ENCODE data around the gene SAXO1. TPM values are rescaled to one million over a fixed set of nuclear protein-coding genes. Genes with fewer than 3 reads are reported as not detected.
"Not testable (repeated sequence)": the region's sequence is repeated elsewhere in the genome, so short reads cannot be mapped to it uniquely, and the experiment has no call there.

SAXO1 gene
- total RNA-seq, 1 donor from 2014 or later = not detected

DNA sequence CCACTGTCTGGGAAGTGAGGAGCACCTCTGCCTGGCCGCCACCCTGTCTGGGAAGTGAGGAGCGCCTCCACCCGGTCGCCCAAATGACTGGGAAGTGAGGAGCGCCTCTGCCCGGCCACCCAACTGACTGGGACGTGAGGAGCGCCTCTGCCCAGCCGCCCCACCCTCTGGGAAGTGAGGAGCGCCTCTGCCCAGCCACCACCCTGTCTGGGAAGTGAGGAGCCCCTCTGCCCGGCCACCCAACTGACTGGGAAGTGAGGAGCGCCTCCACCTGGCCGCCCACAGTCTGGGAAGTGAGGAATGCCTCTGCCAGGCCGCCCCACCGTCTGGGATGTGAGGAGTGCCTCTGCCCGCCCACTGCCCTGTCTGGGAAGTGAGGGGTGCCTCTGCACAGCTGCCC is 32.9 kb downstream of the SAXO1 start:
- Histone ChIP-seq H3K4me3 (no peak overlapping the region), H3K27ac (no peak overlapping the region), H3K4me1 (no peaks in the 10 kb centered on the region), H3K27me3 (no peaks in the 10 kb centered on the region), H3K36me3 (no peaks in the 10 kb centered on the region), H3K9me3 (no peaks in the 10 kb centered on the region)
- intact Hi-C loops (cut with DNase I) = no loop called here
- no peak for DNase-seq (ENCODE audit: extremely low spot score in 2 of 2)
- TF ChIP-seq, protein P1, sequence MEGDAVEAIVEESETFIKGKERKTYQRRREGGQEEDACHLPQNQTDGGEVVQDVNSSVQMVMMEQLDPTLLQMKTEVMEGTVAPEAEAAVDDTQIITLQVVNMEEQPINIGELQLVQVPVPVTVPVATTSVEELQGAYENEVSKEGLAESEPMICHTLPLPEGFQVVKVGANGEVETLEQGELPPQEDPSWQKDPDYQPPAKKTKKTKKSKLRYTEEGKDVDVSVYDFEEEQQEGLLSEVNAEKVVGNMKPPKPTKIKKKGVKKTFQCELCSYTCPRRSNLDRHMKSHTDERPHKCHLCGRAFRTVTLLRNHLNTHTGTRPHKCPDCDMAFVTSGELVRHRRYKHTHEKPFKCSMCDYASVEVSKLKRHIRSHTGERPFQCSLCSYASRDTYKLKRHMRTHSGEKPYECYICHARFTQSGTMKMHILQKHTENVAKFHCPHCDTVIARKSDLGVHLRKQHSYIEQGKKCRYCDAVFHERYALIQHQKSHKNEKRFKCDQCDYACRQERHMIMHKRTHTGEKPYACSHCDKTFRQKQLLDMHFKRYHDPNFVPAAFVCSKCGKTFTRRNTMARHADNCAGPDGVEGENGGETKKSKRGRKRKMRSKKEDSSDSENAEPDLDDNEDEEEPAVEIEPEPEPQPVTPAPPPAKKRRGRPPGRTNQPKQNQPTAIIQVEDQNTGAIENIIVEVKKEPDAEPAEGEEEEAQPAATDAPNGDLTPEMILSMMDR (IDR thresholded peaks at IDR 0.05) = no peak
- no peak for TF ChIP-seq POLR2A (IDR thresholded peaks at IDR 0.05)
- TF ChIP-seq POLR2AphosphoS5 (IDR thresholded peaks at IDR 0.05; ENCODE audit: insufficient read depth in 1 of 2, low read depth in 1 of 2) = no peak

DNA sequence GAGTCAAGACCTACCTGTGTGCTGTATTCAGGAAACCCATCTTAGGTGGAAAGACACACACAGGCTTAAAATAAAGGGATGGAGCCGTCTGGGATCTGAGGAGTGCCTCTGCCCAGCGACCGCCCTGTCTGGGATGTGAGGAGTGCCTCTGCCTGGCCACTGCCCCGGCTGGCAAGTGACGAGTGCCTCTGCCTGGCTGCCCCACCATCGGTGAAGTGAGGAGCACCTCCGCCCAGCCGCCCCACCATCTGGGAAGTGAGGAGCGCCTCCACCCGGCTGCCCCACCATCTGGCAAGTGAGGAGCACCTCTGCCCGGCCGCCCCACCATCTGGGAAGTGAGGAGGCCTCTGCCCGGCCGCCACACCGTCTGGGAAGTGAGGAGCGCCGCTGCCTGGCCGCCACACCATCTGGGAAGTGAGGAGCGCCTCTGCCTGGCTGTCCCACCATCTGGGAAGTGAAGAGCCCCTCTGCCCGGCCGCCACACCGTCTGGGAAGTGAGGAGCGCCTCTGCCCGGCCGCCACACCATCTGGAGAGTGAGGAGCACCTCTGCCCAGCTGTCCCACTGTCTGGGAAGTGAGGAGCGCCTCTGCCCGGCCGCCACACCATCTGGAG is 33.7 kb downstream of the SAXO1 start:
- H3K27me3 ChIP-seq = no peaks in the 10 kb centered on the region
- no peak for DNase-seq (ENCODE audit: extremely low spot score in 2 of 2)
- intact Hi-C loops (cut with DNase I) = no loop called here

DNA sequence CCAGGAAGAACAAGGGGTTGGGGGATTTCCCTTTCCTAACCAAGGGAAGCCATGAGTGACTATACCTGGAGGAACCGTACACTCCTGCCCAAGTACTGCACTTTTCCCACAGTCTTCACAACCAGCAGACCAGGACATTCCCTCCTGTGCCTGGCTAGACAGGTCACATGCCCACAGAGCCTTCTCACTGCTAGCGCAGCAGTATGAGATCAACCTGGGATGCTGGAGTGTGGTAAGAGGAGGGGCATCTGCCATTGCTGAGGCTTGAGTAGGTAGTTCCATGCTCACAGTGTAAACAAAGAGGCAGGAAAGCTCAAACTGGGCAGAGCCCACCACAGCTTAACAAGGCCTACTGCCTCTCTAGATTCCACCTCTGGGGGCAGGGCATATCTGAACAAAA is 35.9 kb downstream of the SAXO1 start:
- H3K27ac ChIP-seq = no peak overlapping the region
- no peak for DNase-seq (ENCODE audit: extremely low spot score in 2 of 2)
- TF ChIP-seq POLR2AphosphoS5 (IDR thresholded peaks at IDR 0.05; ENCODE audit: insufficient read depth in 1 of 2, low read depth in 1 of 2) (no peak), POLR2A (IDR thresholded peaks at IDR 0.05) (no peak)
- TF ChIP-seq, protein P1 (IDR thresholded peaks at IDR 0.05) = no peak

More for the DNA sequence above, 33.7 kb downstream of the SAXO1 start:
- H3K4me1 ChIP-seq = no peaks in the 10 kb centered on the region
- no peaks in the 10 kb centered on the region for H3K9me3 ChIP-seq
- TF ChIP-seq POLR2A (IDR thresholded peaks at IDR 0.05) (no peak), POLR2AphosphoS5 (IDR thresholded peaks at IDR 0.05; ENCODE audit: insufficient read depth in 1 of 2, low read depth in 1 of 2) (no peak)
- TF ChIP-seq, protein P1 (IDR thresholded peaks at IDR 0.05) = no peak
- no peak overlapping the region for H3K4me3 ChIP-seq
- no peak overlapping the region for H3K27ac ChIP-seq
- no peaks in the 10 kb centered on the region for H3K36me3 ChIP-seq

DNA sequence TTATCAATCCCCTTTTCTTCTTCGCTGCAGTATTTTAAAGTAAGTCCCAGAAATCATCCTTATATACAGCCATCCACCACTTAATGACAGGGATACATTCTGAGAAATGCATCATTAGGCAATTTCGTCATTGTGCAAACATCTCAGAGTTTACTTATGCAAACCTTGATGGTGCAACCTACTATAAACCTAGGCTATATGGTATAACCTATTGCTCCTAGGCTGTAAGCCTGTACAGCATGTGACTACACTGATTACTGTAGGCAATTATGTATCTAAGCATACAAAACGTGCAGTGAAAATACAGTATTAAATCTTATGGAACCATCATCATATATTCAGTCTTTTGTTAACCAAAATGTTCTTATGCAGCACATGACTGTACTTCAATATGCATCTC is 36.8 kb downstream of the SAXO1 start:
- no peaks in the 10 kb centered on the region for H3K4me1 ChIP-seq
- no peaks in the 10 kb centered on the region for H3K27me3 ChIP-seq
- DNase-seq (ENCODE audit: extremely low spot score in 2 of 2) = no peak
- TF ChIP-seq POLR2AphosphoS5 (IDR thresholded peaks at IDR 0.05; ENCODE audit: insufficient read depth in 1 of 2, low read depth in 1 of 2) (no peak), POLR2A (IDR thresholded peaks at IDR 0.05) (no peak)
- TF ChIP-seq, protein P1 (IDR thresholded peaks at IDR 0.05) = no peak
- intact Hi-C loops (cut with DNase I) = no loop called here
- no peak overlapping the region for H3K27ac ChIP-seq
- no peaks in the 10 kb centered on the region for H3K36me3 ChIP-seq
- no peak overlapping the region for H3K4me3 ChIP-seq
- H3K9me3 ChIP-seq = no peaks in the 10 kb centered on the region

More for the DNA sequence above, 35.9 kb downstream of the SAXO1 start:
- no peaks in the 10 kb centered on the region for H3K9me3 ChIP-seq
- no peaks in the 10 kb centered on the region for H3K27me3 ChIP-seq
- H3K4me1 ChIP-seq = no peaks in the 10 kb centered on the region
- intact Hi-C loops (cut with DNase I) = no loop called here
- H3K36me3 ChIP-seq = no peaks in the 10 kb centered on the region
- H3K4me3 ChIP-seq = no peak overlapping the region

DNA sequence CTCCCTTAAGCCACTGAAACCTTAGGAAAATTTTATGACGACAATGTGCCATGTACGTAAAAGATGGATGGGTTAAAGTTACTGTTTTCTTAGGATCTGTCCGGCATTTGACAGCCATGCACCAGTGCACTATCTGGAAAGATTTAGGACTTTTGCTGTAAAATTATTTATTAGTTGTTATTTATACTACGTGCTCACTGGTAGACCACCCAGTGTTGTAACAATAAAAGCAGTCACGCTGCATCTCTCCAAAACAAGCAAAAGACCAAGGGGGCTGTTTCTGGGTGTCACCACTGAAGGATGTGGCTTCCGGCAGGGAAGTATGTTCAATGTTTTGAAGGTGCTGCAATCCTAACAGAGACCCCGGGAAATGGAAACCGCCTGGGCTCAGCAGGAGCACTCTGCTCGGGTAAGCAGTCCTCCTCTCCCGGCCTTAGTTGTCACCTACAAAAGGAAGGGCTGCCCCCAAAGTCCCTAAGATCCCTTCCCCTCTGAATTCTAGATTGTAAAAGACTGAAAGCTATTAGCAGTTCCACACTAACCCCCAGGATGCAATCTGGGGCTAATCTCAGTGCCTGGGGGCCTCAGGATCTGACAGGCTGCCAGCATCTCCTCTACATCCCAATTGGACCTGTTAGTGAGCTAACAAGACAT is 38.6 kb downstream of the SAXO1 start:
- H3K27ac ChIP-seq = no peak overlapping the region
- no peaks in the 10 kb centered on the region for H3K4me1 ChIP-seq
- H3K4me3 ChIP-seq = no peak overlapping the region
- no peak for TF ChIP-seq POLR2AphosphoS5 (IDR thresholded peaks at IDR 0.05; ENCODE audit: insufficient read depth in 1 of 2, low read depth in 1 of 2)
- no peak for TF ChIP-seq POLR2A (IDR thresholded peaks at IDR 0.05)
- TF ChIP-seq, protein P1 (IDR thresholded peaks at IDR 0.05) = no peak
- no peak for DNase-seq (ENCODE audit: extremely low spot score in 2 of 2)
- intact Hi-C loops (cut with DNase I) = no loop called here
- H3K27me3 ChIP-seq = no peaks in the 10 kb centered on the region
- H3K9me3 ChIP-seq = no peaks in the 10 kb centered on the region
- no peaks in the 10 kb centered on the region for H3K36me3 ChIP-seq

DNA sequence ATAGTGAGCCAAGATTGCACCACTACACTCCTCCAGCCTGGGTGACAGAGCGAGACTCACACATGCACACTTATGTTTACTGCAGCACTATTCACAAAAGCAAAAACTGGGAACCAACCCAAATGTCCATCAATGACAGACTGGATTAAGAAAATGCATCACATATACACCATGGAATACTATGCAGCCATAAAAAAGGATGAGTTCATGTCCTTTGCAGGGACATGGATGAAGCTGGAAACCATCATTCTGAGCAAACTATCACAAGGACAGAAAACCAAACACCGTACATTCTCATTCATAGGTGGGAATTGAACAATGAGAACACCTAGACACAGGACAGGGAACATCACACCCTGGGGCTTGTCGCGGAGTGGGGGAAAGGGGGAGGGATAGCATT is 41.8 kb downstream of the SAXO1 start:
- not testable (repeated sequence) for H3K4me1 ChIP-seq

More for the DNA sequence above, 41.8 kb downstream of the SAXO1 start:
- H3K27me3 ChIP-seq; H3K9me3 ChIP-seq; intact Hi-C loops (cut with DNase I); H3K27ac ChIP-seq; H3K36me3 ChIP-seq; DNase-seq (ENCODE audit: extremely low spot score in 2 of 2); H3K4me3 ChIP-seq: not testable (repeated sequence)

All from vagina (tissue), 2 donors.